HTR-8/SVneo (cell line): ENCODE results near the gene FOXJ3.
"Not testable (repeated sequence)": the region's sequence is repeated elsewhere in the genome, so short reads cannot be mapped to it uniquely, and the experiment has no call there.

Experiments
- DNase-seq: peaks from one replicate; pipeline ENCODE4 v3.0.0; 2011; ENCODE audit warnings: low spot score, mixed read lengths; ENCODE audit not compliant: insufficient read length
- FAIRE-seq: peaks from 2 replicates; lab custom pipeline; 2011; peaks lifted over from hg19 to GRCh38; lab: Jason Lieb, UNC

Gene FOXJ3

DNA sequence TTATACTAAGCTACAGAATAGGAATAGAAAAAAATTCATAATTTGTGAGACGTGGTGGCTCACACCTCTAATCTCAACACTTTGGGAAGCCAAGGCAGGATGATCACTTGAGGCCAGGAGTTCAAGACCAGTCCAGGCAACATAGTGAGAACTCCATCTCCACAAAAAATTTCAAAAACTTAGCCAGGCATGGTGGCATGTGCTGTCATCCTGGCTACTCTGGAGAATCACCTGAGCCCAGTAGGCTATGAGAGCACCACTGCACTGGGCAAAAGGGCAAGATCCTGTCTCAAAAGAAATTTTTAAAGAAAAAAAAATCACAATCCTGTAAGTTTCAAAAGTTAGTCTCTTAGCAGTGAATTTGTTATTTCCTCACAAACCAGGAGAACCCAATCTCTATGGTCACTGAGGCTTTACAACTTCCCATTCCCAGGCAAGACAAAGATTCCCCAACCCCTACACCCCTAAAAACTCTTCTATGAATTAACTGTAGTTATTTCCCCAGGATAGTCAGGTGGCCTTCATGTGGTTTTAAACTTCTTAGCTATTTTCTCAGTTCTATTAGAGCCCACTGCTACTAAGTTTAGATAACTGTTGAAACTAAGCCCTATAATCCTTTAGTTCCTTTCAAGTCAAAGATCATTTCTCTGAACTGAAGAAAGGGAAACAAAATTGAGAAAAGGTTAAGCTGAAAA is 74.5 kb downstream of the FOXJ3 start:
- FAIRE-seq (no peak), DNase-seq (no peak)

GRCh38 chr1:42259739-42260064 is 75.3 kb downstream of the FOXJ3 start:
- FAIRE-seq (no peak), DNase-seq (no peak)

DNA sequence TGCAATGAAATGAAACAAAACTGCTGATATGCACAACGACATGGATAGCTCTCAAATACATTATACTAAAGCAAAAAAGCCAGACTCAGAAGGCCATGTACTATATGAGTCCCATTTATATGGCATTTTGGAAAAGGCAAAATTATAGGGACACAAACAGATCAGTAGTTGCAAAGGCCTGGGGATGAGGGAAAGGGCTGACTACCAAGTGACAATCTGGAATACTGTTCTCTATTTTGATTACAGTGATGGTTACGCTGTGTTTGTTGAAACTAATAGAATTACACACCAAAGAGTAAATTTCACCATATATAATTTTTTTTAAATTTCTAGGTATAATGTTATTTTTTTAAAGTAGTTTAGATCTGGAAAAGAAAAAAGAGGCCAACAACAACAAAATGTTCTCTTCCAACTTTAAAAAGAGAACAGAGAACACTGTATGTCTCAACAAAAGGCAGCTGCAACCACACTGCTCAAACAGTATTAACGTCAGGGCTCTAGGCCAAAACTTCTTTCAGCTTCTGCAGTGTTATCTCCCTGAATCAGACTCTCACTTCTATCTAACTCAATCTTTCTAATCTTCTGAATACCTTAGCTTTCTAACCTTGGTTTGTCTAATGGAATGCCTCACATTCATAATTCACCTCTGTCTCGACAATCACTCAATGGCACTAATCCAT is 75.8 kb downstream of the FOXJ3 start:
- no peak for DNase-seq
- FAIRE-seq = no peak

- FAIRE-seq = no peak
These were observed 76.8 kb downstream of the FOXJ3 start for GRCh38 chr1:42258218-42258617.

GRCh38 chr1:42251042-42251441 is 84.0 kb downstream of the FOXJ3 start:
- FAIRE-seq (no peak), DNase-seq (no peak)

More at GRCh38 chr1:42258218-42258617, 76.8 kb downstream of the FOXJ3 start:
- DNase-seq = no peak

- no peak for DNase-seq
- no peak for FAIRE-seq
These were observed 84.9 kb downstream of the FOXJ3 start for GRCh38 chr1:42250164-42250563.

DNA sequence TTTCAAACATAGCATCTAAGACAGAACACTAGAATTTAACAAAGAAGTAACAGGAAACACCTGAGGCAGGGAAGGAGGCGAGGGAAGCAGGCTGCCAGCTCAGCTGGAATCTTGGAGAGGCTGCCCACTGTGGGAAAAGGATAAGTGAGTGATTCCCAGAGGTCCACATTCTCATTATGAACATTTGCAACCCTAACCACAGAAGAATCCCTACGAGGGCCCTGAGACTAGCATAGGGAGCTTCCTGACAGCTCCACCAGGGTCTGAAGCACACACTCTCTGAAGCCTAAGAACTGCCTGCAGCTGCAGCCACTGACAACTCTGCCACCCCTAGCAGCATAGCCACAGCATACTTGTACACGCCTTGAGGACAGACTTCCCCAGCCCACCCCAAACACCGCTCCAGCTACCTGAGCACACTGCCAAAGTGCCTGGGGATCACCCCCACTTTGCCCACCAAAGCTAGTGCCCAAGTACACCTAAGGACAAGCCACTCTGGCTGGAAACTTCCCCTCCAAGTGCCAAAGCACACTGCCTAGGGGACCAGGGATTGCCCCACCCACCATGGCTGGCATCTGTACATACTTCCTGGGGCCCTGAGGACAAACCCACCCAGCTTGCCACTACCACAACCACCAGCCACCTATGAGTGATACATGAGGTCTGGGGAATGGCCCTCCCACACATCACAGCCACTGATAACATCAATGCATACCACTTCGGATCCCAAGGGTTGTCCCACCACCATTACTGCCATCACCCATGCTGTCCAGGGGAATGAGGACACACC is 93.9 kb downstream of the FOXJ3 start:
- FAIRE-seq = peak; percentile 9
- no peak for DNase-seq

DNA sequence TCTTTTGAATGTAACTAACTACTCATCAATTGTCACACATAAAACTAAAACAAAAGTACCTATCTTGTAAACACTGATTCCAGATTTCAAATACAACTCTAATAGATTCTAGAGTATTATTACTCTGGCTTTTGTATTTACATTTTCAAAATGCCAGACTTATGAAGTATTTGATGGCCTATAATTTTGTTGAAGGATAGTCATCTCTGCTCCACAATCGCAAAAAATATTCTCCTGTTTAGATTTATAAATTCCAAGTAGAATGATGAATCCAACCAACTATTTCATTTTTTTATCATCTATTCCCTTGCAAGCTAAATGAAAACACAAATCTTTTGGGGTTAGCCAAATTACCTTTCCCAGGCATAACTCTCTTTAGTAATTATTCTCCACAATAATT is 95.5 kb downstream of the FOXJ3 start:
- DNase-seq (no peak), FAIRE-seq (no peak)

DNA sequence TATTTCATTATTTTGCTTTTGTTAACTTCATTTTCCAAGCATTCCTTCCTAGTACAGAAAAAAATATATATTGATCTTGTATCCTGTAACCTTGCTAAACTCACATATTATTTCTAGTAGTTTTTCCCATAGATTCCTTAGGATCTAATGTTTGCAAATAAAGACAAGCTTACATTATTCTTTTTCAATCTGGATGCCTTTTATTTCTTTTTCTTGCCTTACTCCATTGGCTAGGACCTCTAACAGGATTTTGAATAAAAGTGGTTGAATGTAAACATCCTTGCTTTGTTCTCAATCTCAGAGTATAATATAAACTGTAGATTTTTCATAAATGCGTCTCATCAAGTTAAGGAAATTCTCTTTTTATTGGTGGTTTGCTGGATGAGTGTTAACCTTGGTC is 96.0 kb downstream of the FOXJ3 start:
- DNase-seq = no peak
- no peak for FAIRE-seq

DNA sequence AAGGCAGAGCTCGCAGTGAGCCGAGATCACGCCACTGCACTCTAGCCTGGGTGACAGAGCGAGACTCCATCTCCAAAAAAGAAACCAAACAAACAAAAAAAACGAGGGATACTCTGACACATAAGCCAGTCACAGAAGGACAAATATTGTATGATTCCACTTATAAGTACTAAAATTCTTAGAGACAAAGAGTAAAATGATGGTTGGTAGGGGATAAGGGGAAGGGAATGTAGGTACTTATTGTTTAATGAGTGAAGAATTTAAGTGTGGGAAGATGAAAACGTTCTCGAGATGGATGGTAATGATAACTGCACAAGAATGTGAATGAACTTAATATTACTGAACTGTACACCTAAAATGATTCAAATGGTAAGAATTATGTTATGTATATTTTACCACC is 103.8 kb downstream of the FOXJ3 start:
- DNase-seq = no peak
- no peak for FAIRE-seq

- DNase-seq (no peak), FAIRE-seq (peak; percentile 54)
These were observed 106.1 kb downstream of the FOXJ3 start for GRCh38 chr1:42228938-42229337.

DNA sequence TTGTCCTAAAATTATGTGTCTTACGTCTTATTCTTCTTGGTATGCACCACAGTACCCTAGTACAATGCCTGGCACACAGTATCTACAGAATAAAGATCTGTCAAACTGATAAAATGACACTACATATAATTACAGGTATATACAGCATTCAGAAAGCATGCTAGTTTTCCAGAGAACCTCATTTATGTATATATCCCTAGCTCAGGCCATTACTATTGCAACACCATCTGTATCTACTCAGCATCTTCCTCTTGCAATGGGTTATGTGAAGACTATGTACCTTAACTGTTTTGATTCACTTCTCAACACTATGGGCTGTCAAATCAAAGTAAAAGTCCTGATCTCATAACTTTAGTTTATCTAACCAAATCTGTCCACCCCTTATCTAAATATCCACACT is 112.0 kb downstream of the FOXJ3 start:
- DNase-seq (no peak), FAIRE-seq (no peak)

DNA sequence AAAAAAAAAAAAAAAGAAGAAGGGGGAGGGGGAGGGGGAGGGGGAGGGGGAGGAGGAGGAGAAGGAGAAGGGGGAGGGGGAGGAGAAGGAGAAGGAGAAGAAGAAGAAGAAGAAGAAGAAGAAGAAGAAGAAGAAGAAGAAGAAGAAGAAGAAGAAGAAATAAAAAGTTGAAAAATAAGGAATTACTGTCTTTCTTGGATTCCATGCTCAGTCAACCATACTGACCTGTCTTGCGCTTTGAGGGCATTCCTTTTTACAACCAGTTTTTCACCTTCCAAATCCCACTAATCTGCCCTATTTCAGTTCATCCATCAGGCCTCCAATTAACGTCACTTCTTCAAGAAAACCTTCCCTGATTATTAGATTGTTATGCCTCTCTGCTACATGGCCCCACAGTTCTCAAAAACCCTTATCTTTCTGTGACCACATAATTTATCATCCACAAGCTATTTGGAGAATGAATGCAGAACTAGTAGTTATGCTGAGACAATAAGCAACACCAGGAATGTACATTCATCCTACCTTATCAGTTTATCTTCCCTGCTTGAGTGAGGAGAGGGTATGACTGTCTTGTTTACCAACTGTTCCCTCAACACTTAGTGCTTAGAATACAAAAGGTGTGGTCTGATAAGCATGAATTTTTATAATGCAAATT is 113.0 kb downstream of the FOXJ3 start:
- FAIRE-seq (no peak), DNase-seq (peak; percentile 41)

GRCh38 chr1:42221456-42221855 is 113.6 kb downstream of the FOXJ3 start:
- no peak for FAIRE-seq
- DNase-seq = no peak

- no peak for FAIRE-seq
- DNase-seq = no peak
These were observed 115.4 kb downstream of the FOXJ3 start for GRCh38 chr1:42219627-42220026.

DNA sequence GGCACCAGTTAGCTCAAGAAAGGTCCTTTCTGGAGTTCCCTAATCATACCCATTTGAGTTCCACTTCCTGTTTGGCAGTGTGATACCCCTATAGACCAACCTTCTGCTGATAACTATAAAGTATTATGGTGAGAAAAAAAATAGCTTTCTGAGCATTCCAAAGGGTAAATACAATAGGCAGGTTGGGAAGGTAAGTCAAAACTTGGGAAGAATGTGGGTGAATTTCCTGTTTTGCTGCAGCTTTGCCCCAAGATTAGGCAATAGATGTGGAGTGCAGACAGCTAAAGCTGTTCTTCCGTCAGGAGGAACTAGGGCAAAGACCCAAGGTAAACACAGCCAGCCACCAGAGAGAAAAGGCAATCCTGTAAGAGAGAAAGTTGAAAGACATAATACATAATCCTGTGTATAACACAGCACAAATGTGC is 120.6 kb downstream of the FOXJ3 start:
- FAIRE-seq = no peak
- no peak for DNase-seq

DNA sequence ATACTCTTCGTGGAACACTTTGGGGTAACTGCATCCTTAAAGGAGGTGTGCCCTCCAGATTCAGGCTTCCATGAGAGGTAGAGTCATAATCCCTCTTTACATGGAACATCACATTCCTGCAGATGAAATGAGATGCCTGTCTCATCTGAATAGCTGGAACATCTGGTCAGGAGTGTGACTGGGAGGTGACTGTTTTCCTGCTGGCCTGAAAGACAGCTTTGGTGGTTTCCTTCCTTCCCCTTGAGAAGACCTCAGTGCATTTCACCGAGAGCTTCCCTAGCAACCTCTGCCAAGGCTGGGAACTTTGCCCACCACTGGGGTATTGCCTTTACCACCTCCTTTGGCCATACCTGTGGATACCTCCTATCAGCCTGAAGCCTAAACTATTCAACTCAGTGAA is 123.8 kb downstream of the FOXJ3 start:
- no peak for FAIRE-seq
- no peak for DNase-seq

DNA sequence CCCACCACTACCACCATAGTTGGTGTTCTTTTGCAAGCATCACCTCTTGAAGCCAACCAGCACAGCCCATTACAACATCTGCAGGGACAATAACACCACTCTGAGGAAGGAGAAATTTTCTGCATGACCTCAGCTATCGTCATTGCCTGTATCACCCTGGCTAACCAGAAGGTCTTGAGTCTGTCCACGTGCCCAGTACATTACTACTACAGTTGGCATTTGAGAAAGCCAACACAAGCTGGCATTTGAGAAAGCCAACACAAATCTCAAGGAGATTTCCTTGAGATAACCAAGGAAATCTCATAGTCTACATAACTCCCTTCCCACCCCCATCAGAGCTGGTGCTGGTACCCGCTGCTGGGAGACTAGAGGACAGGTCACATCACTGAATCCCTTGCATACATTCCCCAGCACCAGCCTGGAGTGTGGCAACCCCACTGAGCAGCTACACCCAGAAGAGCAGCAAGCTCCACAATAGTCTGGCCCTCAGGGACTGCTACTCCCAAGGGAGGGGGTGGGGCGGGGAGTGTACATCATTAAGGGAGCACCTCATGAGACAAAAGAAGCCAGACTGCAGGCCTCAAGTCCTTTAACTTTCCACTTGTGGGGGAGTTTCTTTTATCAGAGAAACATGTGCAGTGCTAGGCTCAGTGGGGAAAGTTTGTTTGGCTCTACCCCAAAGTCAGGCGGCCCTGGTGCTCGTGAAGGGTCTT is 124.5 kb downstream of the FOXJ3 start:
- DNase-seq (no peak), FAIRE-seq (no peak)

DNA sequence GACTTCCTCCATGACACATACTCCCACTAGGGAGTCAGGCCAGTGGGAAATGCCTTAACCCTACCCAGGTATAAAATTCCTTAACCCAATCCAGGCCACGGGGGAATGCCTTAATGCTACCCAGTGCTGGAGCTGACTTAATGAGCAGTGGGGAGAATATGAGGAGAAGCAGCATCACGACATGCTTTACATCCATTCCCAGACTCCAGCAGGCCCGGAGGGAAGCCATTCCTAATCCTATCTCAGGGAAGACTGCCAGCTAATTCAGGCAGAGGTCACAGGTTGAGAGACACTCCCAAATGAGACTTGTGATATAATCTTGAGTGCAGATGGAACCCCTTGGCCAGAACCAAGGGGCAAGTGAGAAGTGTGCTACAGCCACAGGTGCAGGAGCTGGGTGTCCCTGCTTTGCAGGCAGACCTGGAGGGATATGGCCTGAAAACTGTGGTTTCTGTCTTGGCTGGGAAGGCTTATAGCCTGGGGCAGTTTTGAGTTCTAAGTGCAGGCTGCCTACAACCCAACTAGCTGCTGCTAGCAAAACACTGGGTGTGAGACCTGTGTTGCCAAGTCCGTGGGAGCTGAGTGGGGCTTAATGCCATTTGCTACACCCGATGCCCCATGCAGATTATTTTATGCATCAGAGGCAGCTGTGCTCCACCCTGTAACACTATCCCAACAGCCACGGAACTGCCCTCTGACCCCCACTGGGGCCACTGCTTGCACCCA is 125.3 kb downstream of the FOXJ3 start:
- FAIRE-seq (no peak), DNase-seq (no peak)

DNA sequence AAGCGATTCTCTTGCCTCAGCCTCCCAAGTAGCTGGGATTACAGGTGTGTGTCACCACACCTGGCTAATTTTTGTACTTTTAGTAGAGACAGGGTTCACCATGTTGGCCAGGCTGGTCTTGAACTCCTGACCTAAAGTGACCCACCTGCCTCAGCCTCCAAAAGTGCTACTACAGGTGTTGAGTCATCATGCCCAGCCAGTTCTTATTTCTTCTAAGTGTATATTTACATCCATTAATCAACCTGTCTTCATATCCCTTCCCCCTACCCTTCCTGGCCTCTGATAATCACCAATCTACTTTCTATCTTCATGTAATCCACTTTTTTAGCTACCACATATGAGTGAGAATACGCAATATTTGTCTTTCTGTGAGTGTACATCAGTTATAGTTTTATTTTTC is 128.1 kb downstream of the FOXJ3 start:
- DNase-seq, FAIRE-seq: not testable (repeated sequence)
